ENCODE results near the gene ROBO1.

The ROBO1 gene

GRCh38 chr3:79154865-79155264, 612.9 kb downstream of the ROBO1 start:
- H4K20me1 ChIP-seq (ENCODE audit: insufficient read depth, low read length): no peaks in the 10 kb centered on the region
- no peak overlapping the region for H3K27ac ChIP-seq (ENCODE audit: low read length)
- H3K4me2 ChIP-seq (ENCODE audit: insufficient read depth, low read length): no peak overlapping the region
- no peaks in the 10 kb centered on the region for H3K27me3 ChIP-seq (ENCODE audit: insufficient read depth, low read length, poor library complexity)
- no peak overlapping the region for H3K4me3 ChIP-seq (ENCODE audit: low read depth in 1 of 2, low read length in 2 of 2)
- no peaks in the 10 kb centered on the region for H3K9me3 ChIP-seq (ENCODE audit: insufficient read depth, low read length, severe bottlenecking)
- no peaks in the 10 kb centered on the region for H3K36me3 ChIP-seq (ENCODE audit: insufficient read depth, low read length)
- no peak overlapping the region for H2AFZ ChIP-seq (ENCODE audit: low read depth, low read length)
- no peaks in the 10 kb centered on the region for H3K4me1 ChIP-seq (ENCODE audit: insufficient read depth, low read length)
- H3K9ac ChIP-seq (ENCODE audit: low read depth, low read length): no peak overlapping the region
- ATAC-seq (ENCODE audit: insufficient read depth, low read depth): no peak
- no peaks in the 10 kb centered on the region for H3K79me2 ChIP-seq (ENCODE audit: insufficient read depth, low read length)
- DNase-seq: no peak
- no peak for TF ChIP-seq EZH2 (IDR thresholded peaks at IDR 0.05; ENCODE audit: borderline replicate concordance, low read depth, low read length, severe bottlenecking)
- TF ChIP-seq, protein P1, sequence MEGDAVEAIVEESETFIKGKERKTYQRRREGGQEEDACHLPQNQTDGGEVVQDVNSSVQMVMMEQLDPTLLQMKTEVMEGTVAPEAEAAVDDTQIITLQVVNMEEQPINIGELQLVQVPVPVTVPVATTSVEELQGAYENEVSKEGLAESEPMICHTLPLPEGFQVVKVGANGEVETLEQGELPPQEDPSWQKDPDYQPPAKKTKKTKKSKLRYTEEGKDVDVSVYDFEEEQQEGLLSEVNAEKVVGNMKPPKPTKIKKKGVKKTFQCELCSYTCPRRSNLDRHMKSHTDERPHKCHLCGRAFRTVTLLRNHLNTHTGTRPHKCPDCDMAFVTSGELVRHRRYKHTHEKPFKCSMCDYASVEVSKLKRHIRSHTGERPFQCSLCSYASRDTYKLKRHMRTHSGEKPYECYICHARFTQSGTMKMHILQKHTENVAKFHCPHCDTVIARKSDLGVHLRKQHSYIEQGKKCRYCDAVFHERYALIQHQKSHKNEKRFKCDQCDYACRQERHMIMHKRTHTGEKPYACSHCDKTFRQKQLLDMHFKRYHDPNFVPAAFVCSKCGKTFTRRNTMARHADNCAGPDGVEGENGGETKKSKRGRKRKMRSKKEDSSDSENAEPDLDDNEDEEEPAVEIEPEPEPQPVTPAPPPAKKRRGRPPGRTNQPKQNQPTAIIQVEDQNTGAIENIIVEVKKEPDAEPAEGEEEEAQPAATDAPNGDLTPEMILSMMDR (IDR thresholded peaks at IDR 0.05; ENCODE audit: borderline replicate concordance, extremely low read depth, low read length, poor library complexity, severe bottlenecking): no peak

GRCh38 chr3:79148786-79149185, 619.0 kb downstream of the ROBO1 start:
- Histone ChIP-seq H3K36me3 (ENCODE audit: insufficient read depth, low read length) (no peaks in the 10 kb centered on the region), H3K4me1 (ENCODE audit: insufficient read depth, low read length) (no peaks in the 10 kb centered on the region), H3K27me3 (ENCODE audit: insufficient read depth, low read length, poor library complexity) (no peaks in the 10 kb centered on the region), H3K79me2 (ENCODE audit: insufficient read depth, low read length) (no peaks in the 10 kb centered on the region), H3K9me3 (ENCODE audit: insufficient read depth, low read length, severe bottlenecking) (no peaks in the 10 kb centered on the region), H3K4me3 (ENCODE audit: low read depth in 1 of 2, low read length in 2 of 2) (no peak overlapping the region), H3K4me2 (ENCODE audit: insufficient read depth, low read length) (no peak overlapping the region), H4K20me1 (ENCODE audit: insufficient read depth, low read length) (no peaks in the 10 kb centered on the region), H3K27ac (ENCODE audit: low read length) (no peak overlapping the region), H3K9ac (ENCODE audit: low read depth, low read length) (no peak overlapping the region), H2AFZ (ENCODE audit: low read depth, low read length) (no peak overlapping the region)
- DNase-seq: no peak
- ATAC-seq (ENCODE audit: insufficient read depth, low read depth): no peak
- TF ChIP-seq, protein P1 (IDR thresholded peaks at IDR 0.05; ENCODE audit: borderline replicate concordance, extremely low read depth, low read length, poor library complexity, severe bottlenecking): no peak
- TF ChIP-seq EZH2 (IDR thresholded peaks at IDR 0.05; ENCODE audit: borderline replicate concordance, low read depth, low read length, severe bottlenecking): no peak

GRCh38 chr3:79146024-79146423, 621.8 kb downstream of the ROBO1 start:
- H2AFZ ChIP-seq (ENCODE audit: low read depth, low read length): no peak overlapping the region
- H4K20me1 ChIP-seq (ENCODE audit: insufficient read depth, low read length): no peaks in the 10 kb centered on the region
- H3K4me3 ChIP-seq (ENCODE audit: low read depth in 1 of 2, low read length in 2 of 2): no peak overlapping the region
- H3K36me3 ChIP-seq (ENCODE audit: insufficient read depth, low read length): no peaks in the 10 kb centered on the region
- no peaks in the 10 kb centered on the region for H3K79me2 ChIP-seq (ENCODE audit: insufficient read depth, low read length)
- no peak overlapping the region for H3K9ac ChIP-seq (ENCODE audit: low read depth, low read length)
- ATAC-seq (ENCODE audit: insufficient read depth, low read depth) (no peak), DNase-seq (no peak)
- H3K4me2 ChIP-seq (ENCODE audit: insufficient read depth, low read length): no peak overlapping the region
- no peaks in the 10 kb centered on the region for H3K4me1 ChIP-seq (ENCODE audit: insufficient read depth, low read length)
- no peaks in the 10 kb centered on the region for H3K9me3 ChIP-seq (ENCODE audit: insufficient read depth, low read length, severe bottlenecking)
- TF ChIP-seq EZH2 (IDR thresholded peaks at IDR 0.05; ENCODE audit: borderline replicate concordance, low read depth, low read length, severe bottlenecking): no peak
- TF ChIP-seq, protein P1 (IDR thresholded peaks at IDR 0.05; ENCODE audit: borderline replicate concordance, extremely low read depth, low read length, poor library complexity, severe bottlenecking): no peak
- no peak overlapping the region for H3K27ac ChIP-seq (ENCODE audit: low read length)
- H3K27me3 ChIP-seq (ENCODE audit: insufficient read depth, low read length, poor library complexity): no peaks in the 10 kb centered on the region

GRCh38 chr3:79140708-79141107, 627.1 kb downstream of the ROBO1 start:
- Histone ChIP-seq H3K27ac (ENCODE audit: low read length) (no peak overlapping the region), H3K36me3 (ENCODE audit: insufficient read depth, low read length) (no peaks in the 10 kb centered on the region)

More at GRCh38 chr3:79140708-79141107, 627.1 kb downstream of the ROBO1 start:
- H3K27me3 ChIP-seq (ENCODE audit: insufficient read depth, low read length, poor library complexity): no peaks in the 10 kb centered on the region
- no peaks in the 10 kb centered on the region for H3K4me1 ChIP-seq (ENCODE audit: insufficient read depth, low read length)
- no peak for ATAC-seq (ENCODE audit: insufficient read depth, low read depth)
- no peaks in the 10 kb centered on the region for H3K9me3 ChIP-seq (ENCODE audit: insufficient read depth, low read length, severe bottlenecking)
- no peak for DNase-seq
- TF ChIP-seq EZH2 (IDR thresholded peaks at IDR 0.05; ENCODE audit: borderline replicate concordance, low read depth, low read length, severe bottlenecking): no peak
- H3K9ac ChIP-seq (ENCODE audit: low read depth, low read length): no peak overlapping the region
- H4K20me1 ChIP-seq (ENCODE audit: insufficient read depth, low read length): no peaks in the 10 kb centered on the region
- no peak overlapping the region for H3K4me2 ChIP-seq (ENCODE audit: insufficient read depth, low read length)
- no peak overlapping the region for H3K4me3 ChIP-seq (ENCODE audit: low read depth in 1 of 2, low read length in 2 of 2)
- no peak overlapping the region; the same call in 1 of the 2 replicates for H2AFZ ChIP-seq (ENCODE audit: low read depth, low read length)
- no peaks in the 10 kb centered on the region for H3K79me2 ChIP-seq (ENCODE audit: insufficient read depth, low read length)
